Measurements from ENCODE around the gene ITGA1. TPM values are rescaled to one million over a fixed set of nuclear protein-coding genes. Genes with fewer than 3 reads are reported as not detected.

The ITGA1 gene
- polyA plus RNA-seq, 1 donor (not counting 4 experiments of a cell fraction or from before 2014, with no cell fraction given), result 1.4 TPM

DNA sequence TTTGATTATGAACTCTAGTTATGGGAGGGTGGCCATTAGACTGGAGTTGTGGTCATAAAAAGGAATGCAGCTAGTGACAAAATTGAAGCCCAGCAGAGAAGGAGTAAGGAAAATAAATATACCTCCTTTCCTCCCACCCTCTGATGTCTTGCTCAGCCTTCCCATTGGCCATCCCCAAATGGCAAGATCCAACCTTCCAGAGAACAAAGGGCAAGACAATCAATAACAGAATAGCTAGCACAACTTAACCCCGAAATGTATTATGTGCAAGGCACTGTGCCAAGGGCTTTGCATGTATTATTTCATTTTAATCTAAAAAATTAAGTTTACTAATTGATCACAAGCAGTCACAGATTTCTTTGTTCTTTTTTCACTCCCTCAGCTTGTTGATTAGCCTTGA is 3.6 kb downstream of the ITGA1 start:
- no peaks in the 10 kb centered on the region for H3K27me3 ChIP-seq (ENCODE audit: control insufficient read depth, extremely low read depth, insufficient read depth, low read length)
- no peaks in the 10 kb centered on the region for H3K36me3 ChIP-seq (ENCODE audit: control insufficient read depth in 2 of 2, extremely low read depth in 1 of 2, insufficient read depth in 2 of 2, low read length in 2 of 2)
- TF ChIP-seq, protein P1, sequence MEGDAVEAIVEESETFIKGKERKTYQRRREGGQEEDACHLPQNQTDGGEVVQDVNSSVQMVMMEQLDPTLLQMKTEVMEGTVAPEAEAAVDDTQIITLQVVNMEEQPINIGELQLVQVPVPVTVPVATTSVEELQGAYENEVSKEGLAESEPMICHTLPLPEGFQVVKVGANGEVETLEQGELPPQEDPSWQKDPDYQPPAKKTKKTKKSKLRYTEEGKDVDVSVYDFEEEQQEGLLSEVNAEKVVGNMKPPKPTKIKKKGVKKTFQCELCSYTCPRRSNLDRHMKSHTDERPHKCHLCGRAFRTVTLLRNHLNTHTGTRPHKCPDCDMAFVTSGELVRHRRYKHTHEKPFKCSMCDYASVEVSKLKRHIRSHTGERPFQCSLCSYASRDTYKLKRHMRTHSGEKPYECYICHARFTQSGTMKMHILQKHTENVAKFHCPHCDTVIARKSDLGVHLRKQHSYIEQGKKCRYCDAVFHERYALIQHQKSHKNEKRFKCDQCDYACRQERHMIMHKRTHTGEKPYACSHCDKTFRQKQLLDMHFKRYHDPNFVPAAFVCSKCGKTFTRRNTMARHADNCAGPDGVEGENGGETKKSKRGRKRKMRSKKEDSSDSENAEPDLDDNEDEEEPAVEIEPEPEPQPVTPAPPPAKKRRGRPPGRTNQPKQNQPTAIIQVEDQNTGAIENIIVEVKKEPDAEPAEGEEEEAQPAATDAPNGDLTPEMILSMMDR (optimal IDR thresholded peaks at IDR 0.05 in 1 of 3, IDR thresholded peaks at IDR 0.05 in 1 of 3, conservative IDR thresholded peaks at IDR 0.05 in 1 of 3; ENCODE audit: extremely low read depth in 1 of 3, insufficient read depth in 2 of 3, low read length in 3 of 3), result no peak
- TF ChIP-seq EZH2 (IDR thresholded peaks at IDR 0.05; ENCODE audit: low read length), result no peak
- no peaks in the 10 kb centered on the region for H3K9me3 ChIP-seq (ENCODE audit: control insufficient read depth, low read depth, low read length)
- no peaks in the 10 kb centered on the region for H4K20me1 ChIP-seq (ENCODE audit: control insufficient read depth, extremely low read depth, insufficient read depth, low read length)
- no peaks in the 10 kb centered on the region for H3K79me2 ChIP-seq (ENCODE audit: control insufficient read depth, insufficient read depth, low read length)
- no peaks in the 10 kb centered on the region for H3K9me1 ChIP-seq (ENCODE audit: control insufficient read depth, extremely low read depth, insufficient read depth, low read length)
- H3K4me3 ChIP-seq (ENCODE audit: control insufficient read depth in 2 of 3, extremely low read depth in 1 of 3, insufficient read depth in 2 of 3, low read depth in 1 of 3, low read length in 3 of 3), result no peak overlapping the region
- no peak for FAIRE-seq
- H3K9ac ChIP-seq (ENCODE audit: control insufficient read depth, extremely low read depth, insufficient read depth, low read length), result no peak overlapping the region
- peaks cover 8% of the 10 kb centered on the region for H3K4me1 ChIP-seq (ENCODE audit: control insufficient read depth, extremely low read depth, insufficient read depth, low read length)
- no peak overlapping the region for H2AFZ ChIP-seq (ENCODE audit: control insufficient read depth, low read length)
- dilution Hi-C loops (cut with MboI; ENCODE audit: extremely low pct_ligation_motif_present, low sequenced_read_pairs), result no loop called here
- no peak overlapping the region for H3K4me2 ChIP-seq (ENCODE audit: control insufficient read depth, extremely low read depth, insufficient read depth, low read depth, low read length)
- H3K27ac ChIP-seq (ENCODE audit: control insufficient read depth, insufficient read depth, low read length), result no peak overlapping the region
- DNase-seq (ENCODE audit: low read depth, low spot score), result no peak

DNA sequence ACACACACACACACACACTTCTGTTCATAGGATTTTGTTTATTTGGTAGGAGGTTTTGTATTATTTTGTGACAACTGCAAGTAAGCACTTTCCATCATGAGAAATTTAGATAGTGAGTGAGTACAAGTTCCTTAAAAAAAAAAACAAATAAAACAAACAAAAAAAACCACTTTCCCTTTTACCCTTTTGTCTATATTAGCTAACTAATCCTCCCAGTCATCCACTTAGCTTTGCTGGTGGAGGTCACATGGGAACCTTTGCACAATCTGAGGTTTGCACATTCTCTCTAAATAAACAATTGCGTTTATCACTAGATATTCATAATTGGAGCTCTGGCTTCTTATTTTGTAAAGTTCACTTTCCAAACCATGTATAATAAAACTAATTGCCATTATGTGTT is 6.8 kb downstream of the ITGA1 start:
- dilution Hi-C loops (cut with MboI; ENCODE audit: extremely low pct_ligation_motif_present, low sequenced_read_pairs), result no loop called here
- H2AFZ ChIP-seq (ENCODE audit: control insufficient read depth, low read length), result no peak overlapping the region
- no peaks in the 10 kb centered on the region for H3K9me1 ChIP-seq (ENCODE audit: control insufficient read depth, extremely low read depth, insufficient read depth, low read length)
- no peak overlapping the region for H3K9ac ChIP-seq (ENCODE audit: control insufficient read depth, extremely low read depth, insufficient read depth, low read length)
- H4K20me1 ChIP-seq (ENCODE audit: control insufficient read depth, extremely low read depth, insufficient read depth, low read length), result no peaks in the 10 kb centered on the region
- H3K4me3 ChIP-seq (ENCODE audit: control insufficient read depth in 2 of 3, extremely low read depth in 1 of 3, insufficient read depth in 2 of 3, low read depth in 1 of 3, low read length in 3 of 3), result no peak overlapping the region
- no peaks in the 10 kb centered on the region for H3K27me3 ChIP-seq (ENCODE audit: control insufficient read depth, extremely low read depth, insufficient read depth, low read length)
- DNase-seq (ENCODE audit: low read depth, low spot score) (no peak), FAIRE-seq (no peak)
- peaks cover 8% of the 10 kb centered on the region for H3K4me1 ChIP-seq (ENCODE audit: control insufficient read depth, extremely low read depth, insufficient read depth, low read length)
- H3K79me2 ChIP-seq (ENCODE audit: control insufficient read depth, insufficient read depth, low read length), result no peaks in the 10 kb centered on the region
- no peaks in the 10 kb centered on the region for H3K36me3 ChIP-seq (ENCODE audit: control insufficient read depth in 2 of 2, extremely low read depth in 1 of 2, insufficient read depth in 2 of 2, low read length in 2 of 2)
- H3K27ac ChIP-seq (ENCODE audit: control insufficient read depth, insufficient read depth, low read length), result no peak overlapping the region
- no peak overlapping the region for H3K4me2 ChIP-seq (ENCODE audit: control insufficient read depth, extremely low read depth, insufficient read depth, low read depth, low read length)
- H3K9me3 ChIP-seq (ENCODE audit: control insufficient read depth, low read depth, low read length), result no peaks in the 10 kb centered on the region
- TF ChIP-seq EZH2 (IDR thresholded peaks at IDR 0.05; ENCODE audit: low read length), result no peak
- TF ChIP-seq, protein P1 (optimal IDR thresholded peaks at IDR 0.05 in 1 of 3, IDR thresholded peaks at IDR 0.05 in 1 of 3, conservative IDR thresholded peaks at IDR 0.05 in 1 of 3; ENCODE audit: extremely low read depth in 1 of 3, insufficient read depth in 2 of 3, low read length in 3 of 3), result no peak
